Fibroblast of the conjunctiva (primary cell): Measurements from ENCODE around the gene CPEB3.
"Not testable (repeated sequence)": the region's sequence is repeated elsewhere in the genome, so short reads cannot be mapped to it uniquely, and the experiment has no call there.

Experiments
- DNase-seq: peaks from one replicate; pipeline ENCODE4 v3.0.0-alpha.2; 2010; ENCODE audit warnings: low read depth

The CPEB3 gene

GRCh38 chr10:92141147-92141546 is 149.7 kb downstream of the CPEB3 start:
- not testable (repeated sequence) for DNase-seq

GRCh38 chr10:92134049-92134448 is 156.8 kb downstream of the CPEB3 start:
- DNase-seq = not testable (repeated sequence)

GRCh38 chr10:92131275-92131820 is 159.5 kb downstream of the CPEB3 start:
- DNase-seq = no peak

GRCh38 chr10:92130622-92131274 is 160.1 kb downstream of the CPEB3 start:
- no peak for DNase-seq

- DNase-seq = no peak
Observed at GRCh38 chr10:92126100-92126650, 164.7 kb downstream of the CPEB3 start.

GRCh38 chr10:92125144-92125543 is 165.7 kb downstream of the CPEB3 start:
- DNase-seq = no peak

- DNase-seq = peak; percentile 76
Observed at GRCh38 chr10:92124616-92125143, 166.2 kb downstream of the CPEB3 start.

- DNase-seq = no peak
Observed at GRCh38 chr10:92124020-92124419, 166.9 kb downstream of the CPEB3 start.

- DNase-seq = no peak
Observed at GRCh38 chr10:92122941-92123450, 167.9 kb downstream of the CPEB3 start.

GRCh38 chr10:92121686-92122492 is 169.0 kb downstream of the CPEB3 start:
- DNase-seq = no peak

GRCh38 chr10:92119340-92119739 is 171.5 kb downstream of the CPEB3 start:
- DNase-seq = no peak

- not testable (repeated sequence) for DNase-seq
Observed at GRCh38 chr10:92114917-92115316, 176.0 kb downstream of the CPEB3 start.

- DNase-seq = no peak
Observed at GRCh38 chr10:92113911-92114600, 176.8 kb downstream of the CPEB3 start.

- no peak for DNase-seq
Observed at GRCh38 chr10:92112462-92112861, 178.4 kb downstream of the CPEB3 start.

- DNase-seq = no peak
Observed at GRCh38 chr10:92111336-92111939, 179.4 kb downstream of the CPEB3 start.

- DNase-seq = no peak
Observed at GRCh38 chr10:92110039-92110794, 180.7 kb downstream of the CPEB3 start.

GRCh38 chr10:92108747-92109146 is 182.1 kb downstream of the CPEB3 start:
- no peak for DNase-seq

- no peak for DNase-seq
Observed at GRCh38 chr10:92108120-92108519, 182.8 kb downstream of the CPEB3 start.

GRCh38 chr10:92103376-92104090 is 187.3 kb downstream of the CPEB3 start:
- DNase-seq = no peak
